PC-3 (cell line): ENCODE measurements around the gene LEF1.

Experiments
- CTCF ChIP-seq: fragments of 300-600 bp; sonication (generic); conservative IDR thresholded peaks from 2 replicates; pipeline ENCODE4 v1.5.1; 2017; ENCODE audit warnings: antibody characterized with exemption, low read depth, mild to moderate bottlenecking, low read length
- EZH2 ChIP-seq: fragments of 300-600 bp; sonication (generic); IDR thresholded peaks from one replicate; pipeline ENCODE4 v1.6.1; 2017; ENCODE audit warnings: antibody characterized with exemption, mild to moderate bottlenecking, low read length; ENCODE audit not compliant: unreplicated experiment

GRCh38 chr4:108013327-108013726 lies 155.4 kb downstream of the LEF1 start:
- TF ChIP-seq CTCF (no peak), EZH2 (no peak)
